ENCODE data around the gene ADAM11. TPM values are rescaled to one million over a fixed set of nuclear protein-coding genes. Genes with fewer than 3 reads are reported as not detected.
A peak's percentile ranks its signal among the peaks of the same experiment; 100 is the strongest.

The ADAM11 gene
- total RNA-seq, 2 donors from 2014 or later = 0.41 to 5.7 TPM

DNA sequence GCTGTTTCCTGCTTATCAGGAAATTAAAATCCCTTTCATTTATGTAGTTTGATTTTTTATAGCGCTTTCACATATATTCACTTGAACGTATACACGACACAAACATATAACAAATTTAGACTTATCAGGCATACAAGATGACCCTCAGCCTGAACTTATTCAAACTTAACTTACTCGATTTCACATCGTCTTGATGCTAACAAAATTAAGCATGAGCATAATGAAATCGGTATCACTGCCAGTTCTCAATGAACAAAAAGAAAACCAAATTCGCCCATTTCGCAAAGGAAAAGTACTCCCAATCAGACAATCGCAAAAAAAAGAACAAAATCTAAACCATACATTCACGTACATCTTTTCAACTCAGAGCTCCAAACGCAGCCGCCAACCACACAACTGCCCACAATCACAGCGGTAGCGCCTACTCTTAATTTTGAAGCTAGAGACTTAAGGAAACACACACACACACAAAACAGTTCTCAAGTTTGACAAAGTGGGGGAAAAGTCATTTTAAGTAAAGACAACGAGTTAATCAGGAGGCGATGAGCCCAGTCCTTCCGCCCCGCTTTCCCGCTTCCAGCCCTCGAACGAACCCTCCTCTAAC lies 70.2 kb downstream of the ADAM11 start:
- Histone ChIP-seq H3K36me3 (no peaks in the 10 kb centered on the region), H3K27ac (peak overlapping the region; percentile 75), H3K4me1 (ENCODE audit: control insufficient read depth in 1 of 2, low read depth in 2 of 2) (peaks cover 0 to 37% of the 10 kb centered on the region in 2 donors), H3K4me3 (peak overlapping the region; percentile 89), H3K27me3 (replicated peaks; ENCODE audit: insufficient read depth) (no peaks in the 10 kb centered on the region), H3K9me3 (no peaks in the 10 kb centered on the region)
- no peak for DNase-seq (ENCODE audit: low spot score)
- ATAC-seq (ENCODE audit: insufficient number of reproducible peaks, low FRiP score, low read depth) = no peak
- TF ChIP-seq, protein P1, sequence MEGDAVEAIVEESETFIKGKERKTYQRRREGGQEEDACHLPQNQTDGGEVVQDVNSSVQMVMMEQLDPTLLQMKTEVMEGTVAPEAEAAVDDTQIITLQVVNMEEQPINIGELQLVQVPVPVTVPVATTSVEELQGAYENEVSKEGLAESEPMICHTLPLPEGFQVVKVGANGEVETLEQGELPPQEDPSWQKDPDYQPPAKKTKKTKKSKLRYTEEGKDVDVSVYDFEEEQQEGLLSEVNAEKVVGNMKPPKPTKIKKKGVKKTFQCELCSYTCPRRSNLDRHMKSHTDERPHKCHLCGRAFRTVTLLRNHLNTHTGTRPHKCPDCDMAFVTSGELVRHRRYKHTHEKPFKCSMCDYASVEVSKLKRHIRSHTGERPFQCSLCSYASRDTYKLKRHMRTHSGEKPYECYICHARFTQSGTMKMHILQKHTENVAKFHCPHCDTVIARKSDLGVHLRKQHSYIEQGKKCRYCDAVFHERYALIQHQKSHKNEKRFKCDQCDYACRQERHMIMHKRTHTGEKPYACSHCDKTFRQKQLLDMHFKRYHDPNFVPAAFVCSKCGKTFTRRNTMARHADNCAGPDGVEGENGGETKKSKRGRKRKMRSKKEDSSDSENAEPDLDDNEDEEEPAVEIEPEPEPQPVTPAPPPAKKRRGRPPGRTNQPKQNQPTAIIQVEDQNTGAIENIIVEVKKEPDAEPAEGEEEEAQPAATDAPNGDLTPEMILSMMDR (IDR thresholded peaks at IDR 0.05) = no peak

- TF ChIP-seq, protein P1 (IDR thresholded peaks at IDR 0.05) = no peak
- H3K27me3 ChIP-seq (replicated peaks; ENCODE audit: insufficient read depth) = no peaks in the 10 kb centered on the region
- H3K4me3 ChIP-seq = peak within 1 kb of the TSS; percentile 89
- H3K4me1 ChIP-seq (ENCODE audit: control insufficient read depth in 1 of 2, low read depth in 2 of 2) = peaks cover 0 to 36% of the 10 kb centered on the region in 2 donors
- no peak for DNase-seq (ENCODE audit: low spot score)
- peak within 1 kb of the TSS; percentile 75 for H3K27ac ChIP-seq
- ATAC-seq (ENCODE audit: insufficient number of reproducible peaks, low FRiP score, low read depth) = peak; percentile 66
- no peaks in the 10 kb centered on the region for H3K36me3 ChIP-seq
- no peaks in the 10 kb centered on the region for H3K9me3 ChIP-seq
Observed at GRCh38 chr17:44829523-44830358, 71.0 kb downstream of the ADAM11 start, which contains the start of gene GJC1. Gene GJC1 (minus strand): TSS chr17:44830287. CDS start chr17:44805817, 24,470 bp downstream.

DNA sequence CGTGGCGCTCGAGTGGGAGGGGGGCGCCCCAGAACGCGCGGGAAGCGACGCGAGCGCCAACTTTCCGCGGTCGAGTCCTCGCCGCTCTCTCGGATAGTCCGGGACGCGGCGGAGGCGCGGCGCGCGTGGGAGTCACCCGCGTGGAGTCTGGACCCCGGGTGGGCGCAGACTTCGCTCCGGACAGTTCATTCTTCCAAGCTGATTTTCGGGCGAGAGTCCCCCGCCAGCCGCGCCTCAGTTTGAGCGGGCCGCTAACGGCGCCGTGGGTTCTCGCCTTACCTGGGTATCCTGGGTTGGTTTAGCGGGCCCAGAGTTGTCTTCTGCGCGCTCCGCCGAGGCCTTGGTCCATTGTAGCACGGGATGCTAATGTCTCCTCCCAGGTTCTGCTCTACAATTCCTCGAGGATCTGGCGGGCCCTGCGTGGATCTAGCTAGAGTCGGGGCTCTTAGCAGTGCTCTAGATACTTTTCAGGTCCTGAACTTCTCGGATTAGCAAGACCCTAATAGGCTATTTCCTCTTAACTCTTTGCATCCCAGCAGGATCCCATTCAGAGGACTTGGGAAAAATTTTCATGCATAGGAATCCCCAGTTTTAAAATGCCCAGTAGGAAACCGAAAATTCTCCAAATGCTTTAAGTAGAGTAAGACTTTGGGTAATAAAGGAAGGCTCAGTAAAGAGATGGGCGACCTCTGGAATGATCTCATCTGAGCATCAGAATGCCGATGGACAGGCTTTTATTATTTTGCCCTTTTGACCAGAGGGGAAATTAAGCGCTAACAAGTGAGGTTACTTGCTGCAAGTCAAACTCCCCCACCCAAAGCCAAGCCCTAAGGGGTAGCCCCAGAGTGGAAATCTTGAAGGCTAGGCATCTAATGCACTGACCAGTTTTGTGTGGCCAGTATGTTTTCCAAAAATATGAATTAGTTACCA lies 71.8 kb downstream of the ADAM11 start:
- TF ChIP-seq, protein P1 (IDR thresholded peaks at IDR 0.05) = no peak
- H3K9me3 ChIP-seq = no peaks in the 10 kb centered on the region
- ATAC-seq (ENCODE audit: insufficient number of reproducible peaks, low FRiP score, low read depth) (peak; percentile 1), DNase-seq (ENCODE audit: low spot score) (no peak)
- no peaks in the 10 kb centered on the region for H3K36me3 ChIP-seq
- peak overlapping the region; percentile 61 to 75 for H3K27ac ChIP-seq
- no peaks in the 10 kb centered on the region for H3K27me3 ChIP-seq (replicated peaks; ENCODE audit: insufficient read depth)
- H3K4me3 ChIP-seq = peak overlapping the region; percentile 89
- peaks cover 0 to 36% of the 10 kb centered on the region in 2 donors for H3K4me1 ChIP-seq (ENCODE audit: control insufficient read depth in 1 of 2, low read depth in 2 of 2)

- peaks cover 0 to 30% of the 10 kb centered on the region in 2 donors for H3K4me1 ChIP-seq (ENCODE audit: control insufficient read depth in 1 of 2, low read depth in 2 of 2)
- DNase-seq (ENCODE audit: low spot score) = no peak
- H3K9me3 ChIP-seq = no peaks in the 10 kb centered on the region
- no peak overlapping the region for H3K27ac ChIP-seq
- ATAC-seq (ENCODE audit: insufficient number of reproducible peaks, low FRiP score, low read depth) = no peak
- no peaks in the 10 kb centered on the region for H3K36me3 ChIP-seq
- TF ChIP-seq, protein P1 (IDR thresholded peaks at IDR 0.05) = no peak
- no peaks in the 10 kb centered on the region for H3K27me3 ChIP-seq (replicated peaks; ENCODE audit: insufficient read depth)
- no peak overlapping the region for H3K4me3 ChIP-seq
Observed at GRCh38 chr17:44831371-44831770, 72.6 kb downstream of the ADAM11 start.

Other genes starting within 250 kb of the ADAM11 start
- gene FZD2, start 201.5 kb upstream of the ADAM11 start, total RNA-seq = 10 to 100 TPM; 12.6 to 24.2 TPM
- gene MEIOC, start 102.5 kb upstream of the ADAM11 start, total RNA-seq = not detected
- gene CCDC43, start 69.2 kb upstream of the ADAM11 start, total RNA-seq = 10 to 100 TPM in 1 of 2 donors, 1 to 10 TPM in 1; 8.0 to 18.8 TPM
- gene DBF4B, start 50.3 kb upstream of the ADAM11 start, total RNA-seq = 1 to 10 TPM; 5.7 to 7.8 TPM
- 10 to 100 TPM; 15.4 to 29.0 TPM for gene GJC1, start 71.3 kb downstream of the ADAM11 start, total RNA-seq
- gene HIGD1B, start 88.9 kb downstream of the ADAM11 start, total RNA-seq = 1 to 10 TPM in 1 of 2 donors, not detected in 1; 1.6 TPM
- 100 to 1,000 TPM in 1 of 2 donors, 10 to 100 TPM in 1; 35.2 to 117 TPM for gene EFTUD2, start 140.5 kb downstream of the ADAM11 start, total RNA-seq
- 10 to 100 TPM in 1 of 2 donors, not detected in 1; 14.6 TPM for gene GFAP, start 156.5 kb downstream of the ADAM11 start, total RNA-seq
- 1 to 10 TPM in 1 of 2 donors, not detected in 1; 2.0 TPM for gene KIF18B, start 188.8 kb downstream of the ADAM11 start, total RNA-seq
- gene C1QL1, start 209.3 kb downstream of the ADAM11 start, total RNA-seq = under 1 TPM in 1 of 2 donors, not detected in 1; 0.68 TPM

Data from thoracic aorta (tissue), 2 donors.